SKM-1 (cell line): ENCODE measurements around the gene MYL5.
"Not testable (repeated sequence)": the region's sequence is repeated elsewhere in the genome, so short reads cannot be mapped to it uniquely, and the experiment has no call there.

Experiments
- DNase-seq: peaks from one replicate; lab custom pipeline; 2025; ENCODE audit not compliant: unreplicated experiment; lab: John Stamatoyannopoulos, UW

Gene MYL5

DNA sequence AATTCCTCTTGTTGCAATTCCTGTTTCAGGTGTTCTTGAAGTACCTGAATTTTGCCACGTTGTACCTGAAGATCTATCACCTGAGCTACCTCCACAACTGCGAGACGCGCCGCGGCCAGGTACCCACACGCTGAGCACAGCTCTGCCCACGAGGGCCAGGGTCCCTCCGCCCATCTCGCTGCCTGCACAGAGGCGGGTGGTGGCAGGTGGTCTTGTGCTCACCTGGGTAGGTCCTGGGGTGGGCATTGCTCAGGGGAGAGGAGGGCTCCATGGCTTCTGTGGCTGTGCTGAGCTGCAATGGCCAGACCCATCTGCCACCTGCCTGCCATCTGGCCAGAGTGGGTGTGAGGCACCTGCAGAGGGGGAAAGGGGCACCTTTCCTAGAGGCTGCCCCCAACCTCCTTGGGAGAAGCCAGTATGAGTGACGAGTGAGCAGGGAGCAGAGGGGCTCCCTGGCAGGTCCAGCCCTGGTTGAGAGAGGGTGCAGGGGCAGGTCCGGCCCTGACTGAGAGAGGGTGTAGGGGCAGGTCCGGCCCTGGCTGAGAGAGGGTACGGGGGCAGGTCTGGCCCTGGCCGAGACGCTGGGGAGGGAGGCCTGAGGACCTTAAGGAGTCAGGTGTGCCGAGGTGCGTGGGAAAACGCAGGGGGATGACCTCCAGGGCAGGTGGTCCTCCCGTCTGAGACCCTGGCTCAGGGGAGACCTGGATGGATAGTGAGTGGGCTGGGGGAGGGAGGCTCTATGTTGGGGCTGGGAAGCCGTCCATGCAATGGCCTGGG lies 38.3 kb upstream of the MYL5 start:
- no peak for DNase-seq

- no peak for DNase-seq
Observed at GRCh38 chr4:636628-637159, 37.6 kb upstream of the MYL5 start.

DNA sequence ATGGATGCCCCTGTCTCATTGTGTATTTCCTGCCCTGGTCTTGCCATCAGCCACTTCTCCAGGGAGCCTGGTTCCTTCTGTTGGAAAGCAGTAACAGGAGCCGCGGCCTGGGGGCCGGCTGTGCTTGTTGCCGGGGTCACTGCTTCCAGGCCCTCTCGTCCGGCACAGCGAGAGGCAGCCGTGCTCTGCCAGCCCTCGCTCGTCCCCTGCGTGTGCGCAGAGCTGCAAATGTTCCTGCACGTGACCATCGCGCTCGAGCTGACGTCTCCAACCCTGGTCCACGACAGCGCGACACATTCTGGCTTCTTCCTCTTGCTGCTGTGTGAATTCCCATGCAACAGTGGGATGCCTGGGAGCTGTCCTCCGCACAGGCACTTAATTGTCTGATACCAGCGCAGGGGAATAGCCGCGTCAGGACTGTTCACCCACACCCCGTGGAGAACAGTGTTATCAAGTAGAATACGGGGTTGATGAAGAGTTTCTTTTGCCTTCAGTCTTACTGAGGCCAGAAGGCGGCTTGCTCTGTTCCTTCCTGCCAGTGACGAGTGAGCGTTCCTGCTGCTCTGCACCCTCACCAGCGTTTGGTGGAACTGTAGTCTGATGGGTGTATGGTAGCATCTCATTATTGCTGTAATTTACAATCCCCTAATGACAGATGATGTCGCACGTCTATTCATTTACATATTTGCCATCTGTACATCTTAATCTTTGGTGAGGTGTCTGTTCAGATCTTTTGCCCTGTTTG lies 36.6 kb upstream of the MYL5 start:
- DNase-seq: no peak

DNA sequence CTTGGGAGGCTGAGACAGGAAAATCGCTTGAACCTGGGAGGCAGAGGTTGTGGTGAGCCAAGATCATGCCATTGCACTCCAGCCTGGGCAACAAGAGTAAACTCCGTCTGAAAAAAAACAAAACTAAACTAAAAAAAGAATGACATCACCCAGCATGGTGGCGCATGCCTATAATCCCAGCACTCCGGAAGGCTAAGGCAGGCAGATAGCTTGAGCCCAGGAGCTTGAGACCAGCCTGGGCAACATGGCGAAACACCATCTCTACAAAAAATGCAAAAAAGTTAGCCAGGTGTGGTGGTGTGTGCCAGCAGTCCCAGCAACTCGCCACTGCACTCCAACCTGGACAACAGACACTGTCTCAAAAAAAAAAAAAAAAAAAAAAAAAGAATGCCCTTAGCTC lies 32.0 kb upstream of the MYL5 start:
- not testable (repeated sequence) for DNase-seq

DNA sequence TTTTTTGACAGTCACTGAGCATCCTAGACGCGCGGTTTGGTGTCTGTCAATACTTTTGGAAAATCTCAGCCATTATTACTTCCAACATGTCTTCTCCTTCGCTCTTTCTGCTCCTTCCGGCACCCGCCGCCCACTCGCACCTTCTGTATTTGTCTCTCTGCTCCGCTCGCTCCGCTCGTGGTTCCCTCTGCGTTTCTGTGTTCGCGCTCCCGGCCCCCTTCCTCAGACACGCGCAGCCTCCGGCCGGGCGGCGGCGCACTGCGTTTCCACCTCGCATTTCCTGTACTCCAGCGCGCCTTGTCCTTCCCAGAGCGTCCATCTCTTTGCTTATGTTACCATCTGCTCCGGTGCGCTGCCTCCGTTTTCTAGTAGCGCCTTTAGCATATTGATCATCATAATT lies 27.9 kb upstream of the MYL5 start:
- DNase-seq: no peak

GRCh38 chr4:647481-647880 lies 26.9 kb upstream of the MYL5 start:
- no peak for DNase-seq

GRCh38 chr4:648579-649292 lies 25.6 kb upstream of the MYL5 start:
- DNase-seq: no peak

GRCh38 chr4:649293-649625 lies 25.1 kb upstream of the MYL5 start:
- DNase-seq: no peak

- DNase-seq: no peak
Observed at GRCh38 chr4:649751-650310, 24.5 kb upstream of the MYL5 start.

DNA sequence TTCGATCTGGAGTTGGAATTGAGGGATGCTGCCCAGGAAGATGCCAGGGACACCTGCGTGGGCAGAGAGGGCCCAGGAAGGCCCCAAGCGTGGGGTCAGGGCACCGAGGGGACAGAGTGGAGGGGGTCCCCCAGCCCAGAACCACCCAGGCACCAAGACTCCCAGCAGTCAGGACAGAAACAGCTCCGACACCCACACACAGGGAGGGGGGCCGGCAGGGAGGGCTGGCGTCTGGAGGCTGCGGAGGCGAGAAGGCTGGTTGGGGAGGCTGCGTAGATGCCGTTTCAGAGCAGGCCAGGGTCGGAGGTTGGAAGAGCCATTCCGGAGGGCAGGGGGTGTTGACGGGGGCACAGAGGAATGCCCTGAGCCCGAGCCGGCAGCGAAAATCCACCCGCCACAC lies 23.9 kb upstream of the MYL5 start:
- no peak for DNase-seq

- no peak for DNase-seq
Observed at GRCh38 chr4:650951-651883, 23.1 kb upstream of the MYL5 start.

- no peak for DNase-seq
Observed at GRCh38 chr4:651884-652642, 22.3 kb upstream of the MYL5 start.

- no peak for DNase-seq
Observed at GRCh38 chr4:653080-653821, 21.1 kb upstream of the MYL5 start.

DNA sequence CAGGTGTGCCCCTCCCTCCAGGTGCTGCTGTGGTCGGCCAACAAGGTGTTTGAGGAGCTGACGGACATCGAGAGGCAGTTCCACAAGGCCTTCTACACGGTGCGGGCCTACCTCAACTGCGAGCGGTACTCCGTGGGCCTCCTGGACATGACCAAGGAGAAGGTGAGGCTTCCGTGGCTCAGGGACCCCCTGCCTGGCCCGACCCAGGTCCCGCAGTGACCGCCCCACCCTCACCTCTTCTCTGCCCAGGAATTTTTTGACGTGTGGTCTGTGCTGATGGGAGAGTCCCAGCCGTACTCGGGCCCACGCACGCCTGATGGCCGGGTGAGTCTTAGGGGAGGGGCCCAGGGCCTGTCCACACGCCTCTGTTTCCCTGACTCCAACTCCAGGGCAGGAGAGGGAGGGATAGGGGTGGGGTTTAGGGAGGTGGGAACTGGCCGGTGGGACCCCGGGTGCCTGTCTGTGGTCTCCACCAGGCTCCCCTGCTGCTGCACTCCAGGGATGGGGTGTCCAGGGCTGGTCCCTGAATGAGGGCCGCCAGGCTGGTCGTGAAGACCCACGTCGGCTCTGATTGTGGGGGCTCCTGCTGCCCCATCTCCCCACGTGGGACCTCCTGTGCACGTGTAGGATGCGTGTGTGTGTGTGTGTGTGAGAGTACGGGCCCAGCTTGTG lies 20.4 kb upstream of the MYL5 start:
- no peak for DNase-seq

DNA sequence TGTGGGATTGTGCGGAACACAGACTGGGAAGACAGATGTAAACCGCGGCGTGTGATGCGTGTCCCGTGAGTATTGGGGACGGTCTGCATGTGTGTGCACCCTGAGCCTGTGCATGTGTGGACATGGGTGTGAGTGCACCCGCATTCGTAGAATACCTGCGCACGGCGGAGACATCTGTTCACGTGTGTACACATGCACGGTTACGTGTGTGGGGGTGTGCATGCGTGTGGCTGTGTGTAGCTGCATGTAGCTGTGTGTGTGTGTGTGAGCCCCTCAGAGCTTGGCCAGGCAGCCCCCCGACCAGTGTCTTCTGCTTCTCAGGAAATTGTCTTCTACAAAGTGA lies 19.9 kb upstream of the MYL5 start:
- DNase-seq: no peak

- DNase-seq: no peak
Observed at GRCh38 chr4:654871-655463, 19.4 kb upstream of the MYL5 start.

- DNase-seq: no peak
Observed at GRCh38 chr4:655464-656151, 18.7 kb upstream of the MYL5 start.
